HFFc6 (cell line): ENCODE results near the gene DST. TPM values are rescaled to one million over a fixed set of nuclear protein-coding genes. Genes with fewer than 3 reads are reported as not detected.

Source experiments
- DNase-seq: peaks from one replicate; pipeline ENCODE4 v3.0.0-alpha.2; 2018
- H3K27ac Mint-ChIP-seq: 2 replicates; pipeline ENCODE4 v1.8.0; 2020; ENCODE audit warnings: mild to moderate bottlenecking, mixed read lengths
- H3K27me3 Mint-ChIP-seq: 2 replicates; pipeline ENCODE4 v1.8.0; 2021; ENCODE audit warnings: mild to moderate bottlenecking, moderate library complexity, mixed read lengths; ENCODE audit not compliant: insufficient read depth
- H3K36me3 Mint-ChIP-seq: 2 replicates; pipeline ENCODE4 v1.8.0; 2021; ENCODE audit warnings: low read depth, mixed read lengths
- H3K4me1 Mint-ChIP-seq: 2 replicates; pipeline ENCODE4 v1.8.0; 2020; ENCODE audit warnings: low read depth, mixed read lengths
- H3K4me3 Mint-ChIP-seq: 2 replicates; pipeline ENCODE4 v1.8.0; 2020; ENCODE audit warnings: mild to moderate bottlenecking, moderate library complexity, mixed read lengths
- H3K9me3 Mint-ChIP-seq: 2 replicates; pipeline ENCODE4 v1.8.0; 2020; ENCODE audit warnings: mild to moderate bottlenecking, mixed read lengths
- total RNA-seq, 6 experiments: library from RNA; stranded (reverse); fragmentation: NEBNext Ultra II Directional; extraction: Animal tissue kit (Norgen Biotek cat#: 25700); gene quantifications; 2 replicates in 1 of 6; 3 replicates in 5 of 6; pipeline ENCODE4 v1.2.3, GENCODE V29; 2021
- TF ChIP-seq, protein P1 (sequence below): fragments of 200-600 bp; sonication (generic); IDR thresholded peaks from 2 replicates; pipeline ENCODE4 v1.5.0; 2021; ENCODE audit warnings: antibody characterized with exemption, mild to moderate bottlenecking

Gene DST
- total RNA-seq, 6 experiments from 2014 or later = 246 to 408 (median 279) TPM

DNA sequence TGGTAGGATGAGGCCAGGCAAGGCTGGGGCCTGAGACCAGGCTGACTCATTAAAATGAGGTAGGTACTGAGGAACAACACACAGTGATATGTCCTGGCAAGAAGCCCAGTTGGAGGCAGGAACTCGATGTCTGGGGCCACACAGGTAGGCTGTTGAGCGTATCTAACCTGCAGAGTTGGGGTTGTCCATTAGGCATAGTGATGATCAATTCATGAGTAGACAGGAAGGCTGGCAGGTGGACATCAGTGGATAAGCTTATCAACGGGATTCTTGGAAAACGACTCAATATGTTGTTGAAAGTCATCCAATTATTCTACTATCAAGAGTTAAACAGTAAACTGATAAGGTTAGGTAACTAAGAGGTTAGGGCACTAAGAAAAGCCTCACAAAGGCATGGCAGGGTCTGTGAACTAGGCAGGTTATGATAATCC is 202.1 kb downstream of the DST start:
- TF ChIP-seq, protein P1, sequence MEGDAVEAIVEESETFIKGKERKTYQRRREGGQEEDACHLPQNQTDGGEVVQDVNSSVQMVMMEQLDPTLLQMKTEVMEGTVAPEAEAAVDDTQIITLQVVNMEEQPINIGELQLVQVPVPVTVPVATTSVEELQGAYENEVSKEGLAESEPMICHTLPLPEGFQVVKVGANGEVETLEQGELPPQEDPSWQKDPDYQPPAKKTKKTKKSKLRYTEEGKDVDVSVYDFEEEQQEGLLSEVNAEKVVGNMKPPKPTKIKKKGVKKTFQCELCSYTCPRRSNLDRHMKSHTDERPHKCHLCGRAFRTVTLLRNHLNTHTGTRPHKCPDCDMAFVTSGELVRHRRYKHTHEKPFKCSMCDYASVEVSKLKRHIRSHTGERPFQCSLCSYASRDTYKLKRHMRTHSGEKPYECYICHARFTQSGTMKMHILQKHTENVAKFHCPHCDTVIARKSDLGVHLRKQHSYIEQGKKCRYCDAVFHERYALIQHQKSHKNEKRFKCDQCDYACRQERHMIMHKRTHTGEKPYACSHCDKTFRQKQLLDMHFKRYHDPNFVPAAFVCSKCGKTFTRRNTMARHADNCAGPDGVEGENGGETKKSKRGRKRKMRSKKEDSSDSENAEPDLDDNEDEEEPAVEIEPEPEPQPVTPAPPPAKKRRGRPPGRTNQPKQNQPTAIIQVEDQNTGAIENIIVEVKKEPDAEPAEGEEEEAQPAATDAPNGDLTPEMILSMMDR = no peak
- DNase-seq = no peak
- Mint-ChIP-seq H3K27me3 (peaks cover 13% of the 10 kb centered on the region), H3K4me1 (peaks cover 27% of the 10 kb centered on the region), H3K9me3 (peaks cover 16% of the 10 kb centered on the region; the same call in 1 of the 2 replicates), H3K4me3 (no peak overlapping the region), H3K27ac (no peak overlapping the region; the same call in 1 of the 2 replicates), H3K36me3 (peaks cover 16% of the 10 kb centered on the region)

GRCh38 chr6:56437171-56437900 is 205.4 kb downstream of the DST start:
- TF ChIP-seq, protein P1 = no peak
- Mint-ChIP-seq H3K36me3 (peaks cover 21% of the 10 kb centered on the region), H3K27ac (no peak overlapping the region), H3K27me3 (peaks cover 8% of the 10 kb centered on the region), H3K4me3 (no peak overlapping the region), H3K9me3 (peaks cover 20% of the 10 kb centered on the region; the same call in 1 of the 2 replicates), H3K4me1 (peaks cover 35% of the 10 kb centered on the region)
- no peak for DNase-seq

- H3K9me3 Mint-ChIP-seq = peaks cover 20% of the 10 kb centered on the region; the same call in 1 of the 2 replicates
These were observed 206.9 kb downstream of the DST start for GRCh38 chr6:56435754-56436153.

DNA sequence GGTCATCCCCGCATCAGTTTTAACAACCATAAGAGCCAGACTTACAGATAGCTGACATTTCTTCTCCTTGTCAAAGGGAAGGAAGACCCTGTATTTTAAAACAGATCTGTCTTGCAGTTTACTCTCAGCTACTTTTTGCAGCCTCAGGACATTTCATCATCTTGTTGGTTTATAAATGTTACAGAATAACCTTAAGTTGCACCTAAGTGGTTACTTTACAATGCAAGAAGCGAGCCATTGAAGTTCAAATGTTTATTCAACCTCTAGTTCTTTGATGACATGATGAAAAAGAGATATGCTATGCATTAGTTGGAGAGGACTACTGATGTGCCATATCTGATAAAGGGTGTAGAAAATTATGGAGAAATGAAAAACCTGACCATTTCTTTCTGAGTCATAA is 207.4 kb downstream of the DST start:
- H3K9me3 Mint-ChIP-seq = peaks cover 15% of the 10 kb centered on the region; the same call in 1 of the 2 replicates
- H3K4me1 Mint-ChIP-seq = peaks cover 31% of the 10 kb centered on the region
- peaks cover 16% of the 10 kb centered on the region for H3K36me3 Mint-ChIP-seq
- no peak overlapping the region for H3K27ac Mint-ChIP-seq
- TF ChIP-seq, protein P1 = no peak
- H3K27me3 Mint-ChIP-seq = peaks cover 8% of the 10 kb centered on the region
- DNase-seq = no peak
- H3K4me3 Mint-ChIP-seq = no peak overlapping the region

More at GRCh38 chr6:56435754-56436153, 206.9 kb downstream of the DST start:
- H3K4me1 Mint-ChIP-seq = peaks cover 35% of the 10 kb centered on the region
- peaks cover 8% of the 10 kb centered on the region for H3K27me3 Mint-ChIP-seq
- H3K27ac Mint-ChIP-seq = no peak overlapping the region
- DNase-seq = no peak
- TF ChIP-seq, protein P1 = no peak
- H3K4me3 Mint-ChIP-seq = no peak overlapping the region
- H3K36me3 Mint-ChIP-seq = peaks cover 20% of the 10 kb centered on the region

DNA sequence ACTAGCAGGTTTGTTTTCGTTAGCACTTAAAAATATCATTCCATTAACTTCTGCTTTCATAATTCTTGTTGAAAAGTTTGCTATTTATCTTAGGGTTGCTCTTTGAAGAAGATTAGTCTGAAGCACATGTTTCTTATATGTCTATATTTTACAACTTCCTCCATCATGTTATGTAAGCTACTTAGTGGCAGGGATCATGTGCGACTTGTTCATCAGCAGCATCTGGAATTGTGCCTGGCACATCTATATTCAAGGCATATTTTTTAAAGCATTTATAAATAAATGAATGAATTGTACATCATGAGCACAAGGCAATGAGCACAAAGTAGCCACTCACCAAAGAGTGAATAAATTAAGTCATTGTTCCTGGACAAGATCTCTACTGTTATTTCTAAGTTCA is 208.1 kb downstream of the DST start:
- Mint-ChIP-seq H3K4me3 (no peak overlapping the region), H3K27me3 (peaks cover 8% of the 10 kb centered on the region), H3K4me1 (peaks cover 29% of the 10 kb centered on the region), H3K27ac (no peak overlapping the region), H3K36me3 (peaks cover 9% of the 10 kb centered on the region; the same call in 1 of the 2 replicates), H3K9me3 (peaks cover 9% of the 10 kb centered on the region; the same call in 1 of the 2 replicates)
- TF ChIP-seq, protein P1 = no peak
- DNase-seq = no peak
